NCI-H128 (cell line): Measurements from ENCODE around the gene RNF31.
"Not testable (repeated sequence)": the region's sequence is repeated elsewhere in the genome, so short reads cannot be mapped to it uniquely, and the experiment has no call there.

Experiments
- DNase-seq: peaks from one replicate; lab custom pipeline; 2025; ENCODE audit not compliant: unreplicated experiment; lab: John Stamatoyannopoulos, UW

Gene RNF31

GRCh38 chr14:24146978-24147760, at the start of gene RNF31:
Gene RNF31 (plus strand): TSS chr14:24147498. CDS start chr14:24147699, 201 bp downstream.
- peak; percentile 96 for DNase-seq

GRCh38 chr14:24098229-24098926, 48.9 kb upstream of the RNF31 start:
- no peak for DNase-seq

GRCh38 chr14:24098927-24099813, 48.1 kb upstream of the RNF31 start:
- no peak for DNase-seq

- no peak for DNase-seq
These were observed 46.9 kb upstream of the RNF31 start for GRCh38 chr14:24100197-24100981.

GRCh38 chr14:24100982-24101494, 46.3 kb upstream of the RNF31 start:
- no peak for DNase-seq

- no peak for DNase-seq
These were observed 44.8 kb upstream of the RNF31 start for GRCh38 chr14:24102357-24103048.

GRCh38 chr14:24103451-24103850, 43.8 kb upstream of the RNF31 start:
- no peak for DNase-seq

- DNase-seq = not testable (repeated sequence)
These were observed 41.6 kb upstream of the RNF31 start for GRCh38 chr14:24105609-24106239.

GRCh38 chr14:24106672-24107271, 40.5 kb upstream of the RNF31 start:
- no peak for DNase-seq

- DNase-seq = no peak
These were observed 38.9 kb upstream of the RNF31 start for GRCh38 chr14:24108336-24108874.

- no peak for DNase-seq
These were observed 37.2 kb upstream of the RNF31 start for GRCh38 chr14:24110060-24110459.

GRCh38 chr14:24110523-24110922, 36.8 kb upstream of the RNF31 start:
- DNase-seq = no peak

- no peak for DNase-seq
These were observed 33.9 kb upstream of the RNF31 start for GRCh38 chr14:24113379-24113800.

GRCh38 chr14:24113801-24114531, 33.3 kb upstream of the RNF31 start:
- DNase-seq = peak; percentile 59

GRCh38 chr14:24114532-24115421, 32.5 kb upstream of the RNF31 start, which contains the start of the genes DCAF11 and NRL:
Gene DCAF11 (plus strand): TSS chr14:24114777. CDS start chr14:24115595, 818 bp downstream.
Gene NRL (minus strand): TSS chr14:24114949. CDS start chr14:24082848, 32,101 bp downstream.
- peak; percentile 97 for DNase-seq

- DNase-seq = no peak
These were observed 31.7 kb upstream of the RNF31 start for GRCh38 chr14:24115422-24116127.
